ENCODE data around the gene GRHL1.
"Not testable (repeated sequence)": the region's sequence is repeated elsewhere in the genome, so short reads cannot be mapped to it uniquely, and the experiment has no call there.

GRHL1 gene

DNA sequence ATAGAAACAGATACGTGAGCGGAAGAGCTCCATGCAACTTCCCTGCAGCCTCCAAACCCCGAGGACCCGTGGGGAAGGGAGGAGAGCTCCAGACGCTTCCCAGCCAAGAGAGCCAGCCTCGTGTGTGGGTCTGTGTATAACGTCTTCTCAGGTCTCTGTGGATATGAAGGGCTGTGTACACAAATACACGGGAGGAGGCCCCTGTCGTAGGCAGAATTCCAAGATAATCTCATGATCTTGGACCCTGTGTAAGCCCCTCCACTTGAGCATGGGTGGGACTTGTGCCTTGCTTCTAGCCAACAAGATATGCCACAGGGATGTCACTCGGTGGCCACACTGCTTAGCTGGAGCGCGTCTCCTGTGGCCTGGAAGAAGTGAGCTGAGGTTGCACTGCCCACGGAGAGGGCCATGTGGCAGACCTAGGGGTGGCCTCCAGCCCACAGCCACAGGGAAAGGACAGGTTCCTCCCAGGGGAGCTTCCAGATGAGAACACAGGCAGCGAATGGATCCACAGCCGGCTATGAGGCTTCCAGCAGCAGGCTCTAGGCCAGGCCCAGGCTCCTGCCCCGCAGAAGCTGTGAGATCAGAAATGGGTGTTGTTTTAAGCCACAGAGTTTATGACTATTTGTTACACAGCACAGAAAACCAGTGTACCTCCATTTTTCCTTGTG, 76.3 kb downstream of the GRHL1 start:
- TF ChIP-seq, protein P1, sequence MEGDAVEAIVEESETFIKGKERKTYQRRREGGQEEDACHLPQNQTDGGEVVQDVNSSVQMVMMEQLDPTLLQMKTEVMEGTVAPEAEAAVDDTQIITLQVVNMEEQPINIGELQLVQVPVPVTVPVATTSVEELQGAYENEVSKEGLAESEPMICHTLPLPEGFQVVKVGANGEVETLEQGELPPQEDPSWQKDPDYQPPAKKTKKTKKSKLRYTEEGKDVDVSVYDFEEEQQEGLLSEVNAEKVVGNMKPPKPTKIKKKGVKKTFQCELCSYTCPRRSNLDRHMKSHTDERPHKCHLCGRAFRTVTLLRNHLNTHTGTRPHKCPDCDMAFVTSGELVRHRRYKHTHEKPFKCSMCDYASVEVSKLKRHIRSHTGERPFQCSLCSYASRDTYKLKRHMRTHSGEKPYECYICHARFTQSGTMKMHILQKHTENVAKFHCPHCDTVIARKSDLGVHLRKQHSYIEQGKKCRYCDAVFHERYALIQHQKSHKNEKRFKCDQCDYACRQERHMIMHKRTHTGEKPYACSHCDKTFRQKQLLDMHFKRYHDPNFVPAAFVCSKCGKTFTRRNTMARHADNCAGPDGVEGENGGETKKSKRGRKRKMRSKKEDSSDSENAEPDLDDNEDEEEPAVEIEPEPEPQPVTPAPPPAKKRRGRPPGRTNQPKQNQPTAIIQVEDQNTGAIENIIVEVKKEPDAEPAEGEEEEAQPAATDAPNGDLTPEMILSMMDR (IDR thresholded peaks at IDR 0.05; ENCODE audit: low read length, missing control alignments) = no peak
- no peak for DNase-seq (ENCODE audit: low read depth)
- no peak overlapping the region for H3K4me3 ChIP-seq (replicated peaks; ENCODE audit: low read depth, low read length)

DNA sequence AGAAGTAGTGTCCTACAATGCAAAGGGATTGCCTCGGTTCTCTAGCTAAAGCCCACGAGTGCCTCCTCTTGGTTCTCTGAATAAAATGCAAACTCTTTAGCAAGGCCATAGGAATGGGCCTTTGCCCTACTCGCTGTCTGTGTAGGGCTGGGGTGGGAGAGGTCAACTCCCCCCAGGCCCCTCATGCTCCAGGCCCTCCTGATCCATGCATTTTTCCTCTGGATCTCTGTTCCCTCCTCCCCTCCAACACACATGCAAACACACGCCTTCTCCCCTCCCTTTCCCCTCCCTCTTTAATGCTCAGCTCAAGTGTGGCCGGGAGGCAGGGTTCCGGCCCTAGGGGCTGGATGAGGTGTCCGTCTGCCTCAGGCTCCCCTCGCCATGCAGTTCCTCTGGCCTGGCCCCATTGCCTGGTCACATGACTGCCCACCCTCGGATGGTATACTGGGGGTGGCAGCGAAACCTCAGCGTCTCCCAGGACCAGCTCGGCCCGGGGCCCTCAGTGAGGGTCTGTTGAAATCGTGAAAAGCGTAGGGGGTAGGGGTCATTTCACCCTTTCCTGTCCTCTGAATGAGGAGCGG, 77.0 kb downstream of the GRHL1 start:
- DNase-seq (ENCODE audit: low read depth) = no peak
- H3K4me3 ChIP-seq (replicated peaks; ENCODE audit: low read depth, low read length) = no peak overlapping the region
- TF ChIP-seq, protein P1 (IDR thresholded peaks at IDR 0.05; ENCODE audit: low read length, missing control alignments) = no peak

GRCh38 chr2:10028988-10029874, 77.7 kb downstream of the GRHL1 start:
- TF ChIP-seq, protein P1 (IDR thresholded peaks at IDR 0.05; ENCODE audit: low read length, missing control alignments) = no peak
- no peak for DNase-seq (ENCODE audit: low read depth)
- H3K4me3 ChIP-seq (replicated peaks; ENCODE audit: low read depth, low read length) = no peak overlapping the region

- DNase-seq (ENCODE audit: low read depth) = no peak
- no peak overlapping the region for H3K4me3 ChIP-seq (replicated peaks; ENCODE audit: low read depth, low read length)
- TF ChIP-seq, protein P1 (IDR thresholded peaks at IDR 0.05; ENCODE audit: low read length, missing control alignments) = no peak
Measured at GRCh38 chr2:10029875-10030223, 78.4 kb downstream of the GRHL1 start.

GRCh38 chr2:10030311-10030736, 78.8 kb downstream of the GRHL1 start:
- H3K4me3 ChIP-seq (replicated peaks; ENCODE audit: low read depth, low read length) = no peak overlapping the region
- no peak for DNase-seq (ENCODE audit: low read depth)
- TF ChIP-seq, protein P1 (IDR thresholded peaks at IDR 0.05; ENCODE audit: low read length, missing control alignments) = no peak

DNA sequence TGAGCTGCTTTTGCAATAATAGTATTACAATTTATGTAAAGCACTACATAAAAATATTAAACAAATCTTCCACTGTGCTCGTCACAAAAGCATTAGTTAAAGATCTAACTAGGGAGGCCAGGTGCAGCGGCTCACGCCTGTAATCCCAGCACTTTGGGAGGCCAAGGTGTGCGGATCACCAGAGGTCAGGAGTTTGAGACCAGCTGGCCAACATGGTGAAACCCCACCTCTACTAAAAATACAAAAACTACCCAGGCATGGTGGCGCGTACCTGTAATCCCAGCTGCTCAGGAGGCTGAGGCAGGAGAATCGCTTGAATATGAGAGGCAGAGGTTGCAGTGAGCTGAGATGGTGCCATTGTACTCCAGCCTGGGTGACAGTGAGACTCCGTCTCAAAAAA, 79.3 kb downstream of the GRHL1 start:
- not testable (repeated sequence) for H3K4me3 ChIP-seq (replicated peaks; ENCODE audit: low read depth, low read length); DNase-seq (ENCODE audit: low read depth)

Data from fibroblast of pulmonary artery (primary cell).